Esophagus squamous epithelium (tissue), 5 donors: ENCODE data around the gene NUDT3. TPM values are rescaled to one million over a fixed set of nuclear protein-coding genes. Genes with fewer than 3 reads are reported as not detected.

Experiments used
- DNase-seq: peaks from one replicate; lab custom pipeline; 2025; lab: John Stamatoyannopoulos, UW
- H3K27ac ChIP-seq, 4 donors: fragments of 200-600 bp; sonication (generic); one replicate each; pipeline ENCODE4 v1.5.1; 2016 to 2019; ENCODE audit warnings: mild to moderate bottlenecking in 1 of 4
- H3K27me3 ChIP-seq, 4 donors: fragments of 200-600 bp; sonication (generic); 1 replicate in 3 of 4; 2 replicates in 1 of 4; pipeline versions ENCODE4 v1.5.1 to v1.6.0; 2017 to 2021; ENCODE audit warnings: antibody characterized with exemption in 1 of 4
- H3K36me3 ChIP-seq, 3 donors: fragments of 200-600 bp; sonication (generic); one replicate each; pipeline ENCODE4 v1.5.1; 2016 to 2019
- H3K4me1 ChIP-seq, 3 donors: fragments of 200-600 bp; sonication (generic); one replicate each; pipeline ENCODE4 v1.5.1; 2017 to 2019
- H3K4me3 ChIP-seq, 4 donors: fragments of 200-600 bp; sonication (generic); 1 replicate in 3 of 4; 2 replicates in 1 of 4; pipeline ENCODE4 v1.5.1; 2016 to 2019; ENCODE audit warnings: mild to moderate bottlenecking in 2 of 4, moderate library complexity in 1 of 4
- H3K9me3 ChIP-seq, 3 donors: fragments of 200-600 bp; sonication (generic); one replicate each; pipeline ENCODE4 v1.5.1; 2016 to 2019
- POLR2A ChIP-seq, 4 donors: fragments of 450-650 bp; IDR thresholded peaks; one replicate each; pipeline ENCODE4 v1.6.1; 2017; ENCODE audit warnings: antibody characterized with exemption in 4 of 4, mild to moderate bottlenecking in 4 of 4, moderate library complexity in 3 of 4
- WGBS, 2 donors: methylation state at CpG; one replicate each; pipeline ENCODE4 v1.1.5; 2018; 5-methylcytosine and 5-hydroxymethylcytosine counted together
- intact Hi-C: fragments of 100-400 bp; cut with DNase I; formaldehyde crosslinking; loops from one replicate; pipeline ENCODE4 v1.15.0; 2022
- total RNA-seq, 4 donors: library from RNA; depleted of rRNA; stranded (reverse); fragments of >200 nt; gene quantifications; one replicate each; pipeline ENCODE4 v1.1.0, GENCODE V29; 2016
- TF ChIP-seq, protein P1 (sequence below), 6 experiments: fragments of 450-650 bp in 4 of 6; fragments of 200-600 bp in 2 of 6; sonication (generic) in 2 of 6; IDR thresholded peaks; one replicate each; pipeline ENCODE4 v1.5.1; 2016 to 2019; ENCODE audit warnings: antibody characterized with exemption in 6 of 6, mild to moderate bottlenecking in 4 of 6, moderate library complexity in 4 of 6
- donor health status: DM: yes; HTN: yes; CAD: no.

The NUDT3 gene
- total RNA-seq, 4 donors from 2014 or later: 14.9 to 33.4 (median 22.4) TPM

DNA sequence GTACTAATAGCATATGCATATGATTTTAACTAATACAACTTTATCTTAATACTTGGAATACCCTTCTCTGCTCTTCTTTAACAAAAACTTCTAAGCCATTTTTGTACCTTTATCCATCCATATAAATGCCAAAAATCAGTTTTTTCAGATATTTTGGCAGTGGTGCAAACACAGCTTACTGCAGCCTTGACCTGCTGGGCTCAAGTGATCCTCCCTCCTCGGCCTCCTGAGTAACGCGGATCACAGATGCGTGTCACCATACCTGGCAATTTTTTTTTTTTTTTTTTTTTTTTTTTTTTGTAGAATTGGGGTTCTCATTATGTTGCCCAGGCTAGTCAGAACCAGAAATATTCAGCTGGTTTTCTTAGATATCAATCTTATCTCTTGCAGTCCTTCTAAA, 89.5 kb downstream of the NUDT3 start:
- Histone ChIP-seq H3K9me3 (no peaks in the 10 kb centered on the region), H3K4me1 (peaks cover 0 to 36% (median 8%) of the 10 kb centered on the region in 3 donors), H3K27ac (no peak overlapping the region), H3K4me3 (no peak overlapping the region), H3K27me3 (no peaks in the 10 kb centered on the region), H3K36me3 (no peaks in the 10 kb centered on the region)
- WGBS, 2 donors: 97 to 100% methylated on average over 4 of the region's 4 CpGs
- no peak for TF ChIP-seq POLR2A (IDR thresholded peaks at IDR 0.05)
- TF ChIP-seq, protein P1, sequence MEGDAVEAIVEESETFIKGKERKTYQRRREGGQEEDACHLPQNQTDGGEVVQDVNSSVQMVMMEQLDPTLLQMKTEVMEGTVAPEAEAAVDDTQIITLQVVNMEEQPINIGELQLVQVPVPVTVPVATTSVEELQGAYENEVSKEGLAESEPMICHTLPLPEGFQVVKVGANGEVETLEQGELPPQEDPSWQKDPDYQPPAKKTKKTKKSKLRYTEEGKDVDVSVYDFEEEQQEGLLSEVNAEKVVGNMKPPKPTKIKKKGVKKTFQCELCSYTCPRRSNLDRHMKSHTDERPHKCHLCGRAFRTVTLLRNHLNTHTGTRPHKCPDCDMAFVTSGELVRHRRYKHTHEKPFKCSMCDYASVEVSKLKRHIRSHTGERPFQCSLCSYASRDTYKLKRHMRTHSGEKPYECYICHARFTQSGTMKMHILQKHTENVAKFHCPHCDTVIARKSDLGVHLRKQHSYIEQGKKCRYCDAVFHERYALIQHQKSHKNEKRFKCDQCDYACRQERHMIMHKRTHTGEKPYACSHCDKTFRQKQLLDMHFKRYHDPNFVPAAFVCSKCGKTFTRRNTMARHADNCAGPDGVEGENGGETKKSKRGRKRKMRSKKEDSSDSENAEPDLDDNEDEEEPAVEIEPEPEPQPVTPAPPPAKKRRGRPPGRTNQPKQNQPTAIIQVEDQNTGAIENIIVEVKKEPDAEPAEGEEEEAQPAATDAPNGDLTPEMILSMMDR (IDR thresholded peaks at IDR 0.05): no peak
- intact Hi-C loops: no loop called here
- DNase-seq: no peak

DNA sequence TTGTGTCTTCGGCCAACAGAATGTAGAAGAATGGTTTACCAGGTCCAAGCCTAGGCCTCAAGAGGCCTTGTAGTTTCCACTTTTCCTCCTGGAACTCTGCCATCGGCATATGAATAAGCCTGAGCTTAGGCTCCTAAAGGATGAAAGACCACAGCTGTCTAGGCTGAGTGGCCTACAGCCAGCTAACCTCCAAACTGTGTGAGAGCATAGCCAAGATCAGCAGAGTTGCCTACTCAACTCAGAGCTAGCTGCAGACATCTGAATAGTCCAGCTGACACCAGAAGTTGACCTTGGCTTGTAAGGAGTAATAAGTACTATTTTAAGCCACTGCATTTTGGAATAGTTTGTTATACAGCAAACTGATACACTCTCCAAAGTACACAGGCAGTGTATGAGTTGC, 91.1 kb downstream of the NUDT3 start:
- H3K36me3 ChIP-seq: no peaks in the 10 kb centered on the region
- no peak overlapping the region for H3K27ac ChIP-seq
- H3K4me1 ChIP-seq: peaks cover 0 to 28% (median 5%) of the 10 kb centered on the region in 3 donors
- TF ChIP-seq, protein P1 (IDR thresholded peaks at IDR 0.05): no peak
- no peak for TF ChIP-seq POLR2A (IDR thresholded peaks at IDR 0.05)
- intact Hi-C loops: no loop called here
- no peaks in the 10 kb centered on the region for H3K27me3 ChIP-seq
- no peak overlapping the region for H3K4me3 ChIP-seq
- WGBS, 2 donors: 38 to 46% methylated on average over 1 to 2 of the region's 2 CpGs
- no peak for DNase-seq
- H3K9me3 ChIP-seq: no peaks in the 10 kb centered on the region

DNA sequence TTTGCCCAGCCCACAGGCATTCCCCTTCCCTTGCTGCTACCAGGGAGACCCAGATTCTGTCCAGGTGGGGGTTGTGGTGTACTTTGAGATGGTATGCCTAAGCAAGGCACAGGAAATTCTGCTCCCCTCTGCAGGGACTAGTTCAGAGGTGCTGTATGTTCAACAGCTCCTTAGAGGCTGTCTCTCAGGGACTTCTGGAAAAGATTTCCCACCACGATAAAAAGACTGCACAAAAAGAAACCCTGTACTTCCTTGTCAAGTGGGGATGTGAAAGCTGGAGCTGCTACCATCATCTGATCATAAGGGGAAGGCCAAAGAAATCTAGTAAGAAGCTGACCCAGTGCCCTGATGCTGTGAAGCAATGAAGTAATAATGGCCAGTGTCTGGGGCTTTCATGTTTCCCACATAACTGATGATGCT, 92.1 kb downstream of the NUDT3 start:
- WGBS, 2 donors: 80% methylated on average over 1 of the region's 1 CpG; no CpG with 5 or more reads in 1 of the 2 donors
- H3K4me3 ChIP-seq: no peak overlapping the region
- H3K27ac ChIP-seq: peak overlapping the region in 1 of 4 donors; percentile 29
- peaks cover 0 to 19% (median 5%) of the 10 kb centered on the region in 3 donors for H3K4me1 ChIP-seq
- H3K9me3 ChIP-seq: no peaks in the 10 kb centered on the region
- TF ChIP-seq, protein P1 (IDR thresholded peaks at IDR 0.05): no peak
- TF ChIP-seq POLR2A (IDR thresholded peaks at IDR 0.05): no peak
- intact Hi-C loops: no loop called here
- H3K27me3 ChIP-seq: no peaks in the 10 kb centered on the region
- H3K36me3 ChIP-seq: peaks cover 0 to under 1% (median 0%) of the 10 kb centered on the region in 3 donors
- DNase-seq: no peak

DNA sequence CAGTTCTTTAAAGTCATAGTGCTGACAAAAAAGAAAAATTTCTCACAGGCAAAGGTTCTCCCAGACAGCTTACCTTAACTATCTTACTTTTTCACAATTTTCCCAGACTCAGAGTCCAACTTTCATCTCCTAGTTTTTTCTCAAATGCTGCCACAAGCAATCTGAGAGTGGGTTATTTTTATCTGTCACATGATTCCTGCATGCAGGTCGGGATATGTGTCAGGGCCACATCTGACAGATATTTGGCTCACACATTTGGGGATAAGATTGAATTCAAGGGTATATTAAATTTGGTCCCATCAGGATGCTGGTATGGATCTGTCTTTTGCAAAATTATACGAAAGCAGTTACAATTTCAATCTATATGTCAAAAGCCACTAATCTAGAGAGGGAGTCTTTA, 93.5 kb downstream of the NUDT3 start:
- H3K36me3 ChIP-seq: peaks cover 0 to 14% (median 0%) of the 10 kb centered on the region in 3 donors
- H3K9me3 ChIP-seq: no peaks in the 10 kb centered on the region
- H3K27me3 ChIP-seq: no peaks in the 10 kb centered on the region
- no peak for TF ChIP-seq POLR2A (IDR thresholded peaks at IDR 0.05)
- TF ChIP-seq, protein P1 (IDR thresholded peaks at IDR 0.05): no peak
- peaks cover 0 to 19% (median 5%) of the 10 kb centered on the region in 3 donors for H3K4me1 ChIP-seq
- DNase-seq: no peak
- no peak overlapping the region for H3K27ac ChIP-seq
- intact Hi-C loops: no loop called here
- H3K4me3 ChIP-seq: no peak overlapping the region
- 38 to 69% methylated on average over 2 of the region's 2 CpGs for WGBS, 2 donors

DNA sequence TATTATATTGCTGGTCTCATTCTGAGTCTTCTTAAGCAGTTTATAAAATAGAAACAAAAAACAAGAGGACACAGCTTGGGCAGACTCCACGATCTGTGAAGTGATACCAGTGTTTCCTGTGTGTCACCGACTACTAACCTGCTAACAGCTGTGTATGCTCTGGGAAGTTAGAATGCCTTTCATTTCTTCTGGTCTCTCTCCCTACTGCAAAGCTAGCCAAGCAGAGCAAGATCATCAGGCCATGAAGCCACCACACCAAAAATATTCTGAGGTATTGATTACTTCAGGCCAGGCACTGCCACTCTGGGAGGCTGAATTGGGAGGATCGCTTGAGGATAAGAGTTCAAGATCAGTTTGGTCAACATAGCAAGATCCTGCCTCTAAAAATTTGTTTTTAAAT, 96.7 kb downstream of the NUDT3 start:
- H3K4me1 ChIP-seq: peaks cover 0 to 10% (median 0%) of the 10 kb centered on the region in 3 donors
- intact Hi-C loops: no loop called here
- peaks cover 0 to 47% (median 6%) of the 10 kb centered on the region in 3 donors for H3K36me3 ChIP-seq
- no peak for DNase-seq
- H3K27ac ChIP-seq: no peak overlapping the region
- TF ChIP-seq, protein P1 (IDR thresholded peaks at IDR 0.05): no peak
- no peak for TF ChIP-seq POLR2A (IDR thresholded peaks at IDR 0.05)
- H3K9me3 ChIP-seq: no peaks in the 10 kb centered on the region
- H3K4me3 ChIP-seq: no peak overlapping the region
- H3K27me3 ChIP-seq: no peaks in the 10 kb centered on the region
- 69 to 80% methylated on average over 3 of the region's 3 CpGs for WGBS, 2 donors
